RPMI7951 (cell line): ENCODE results near the gene KIF12. TPM values are rescaled to one million over a fixed set of nuclear protein-coding genes. Genes with fewer than 3 reads are reported as not detected.
"Not testable (repeated sequence)": the region's sequence is repeated elsewhere in the genome, so short reads cannot be mapped to it uniquely, and the experiment has no call there.

Experiments used
- DNase-seq: peaks from one replicate; pipeline ENCODE4 v3.0.0-alpha.2; 2012; ENCODE audit warnings: low read depth
- total RNA-seq: library from RNA; depleted of rRNA; stranded (reverse); fragments of >200 nt; shearing (Covaris generic); gene quantifications from 2 replicates; pipeline ENCODE4 v1.2.3, GENCODE V29; 2014; rRNA removed

KIF12 gene
- total RNA-seq, 1 experiment from 2014 or later: 0.36 TPM

DNA sequence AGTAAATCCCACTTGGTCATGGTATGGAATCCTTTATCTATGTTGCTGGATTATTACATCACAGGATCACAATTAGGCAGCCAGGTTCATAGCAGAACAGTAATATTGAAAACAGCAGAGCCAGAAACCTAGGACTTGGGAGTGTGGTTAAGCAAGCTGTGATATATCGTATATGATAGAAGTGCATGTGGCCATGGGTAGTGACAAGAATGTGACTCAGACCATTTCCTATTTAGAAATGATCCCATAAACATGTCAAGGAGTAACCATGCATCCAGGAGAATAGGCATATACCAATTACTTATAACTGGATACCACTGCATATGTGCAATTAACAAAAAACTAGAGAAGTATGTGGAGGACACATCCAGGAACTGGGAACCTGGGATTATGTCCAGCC is 52.2 kb downstream of the KIF12 start:
- DNase-seq: no peak

DNA sequence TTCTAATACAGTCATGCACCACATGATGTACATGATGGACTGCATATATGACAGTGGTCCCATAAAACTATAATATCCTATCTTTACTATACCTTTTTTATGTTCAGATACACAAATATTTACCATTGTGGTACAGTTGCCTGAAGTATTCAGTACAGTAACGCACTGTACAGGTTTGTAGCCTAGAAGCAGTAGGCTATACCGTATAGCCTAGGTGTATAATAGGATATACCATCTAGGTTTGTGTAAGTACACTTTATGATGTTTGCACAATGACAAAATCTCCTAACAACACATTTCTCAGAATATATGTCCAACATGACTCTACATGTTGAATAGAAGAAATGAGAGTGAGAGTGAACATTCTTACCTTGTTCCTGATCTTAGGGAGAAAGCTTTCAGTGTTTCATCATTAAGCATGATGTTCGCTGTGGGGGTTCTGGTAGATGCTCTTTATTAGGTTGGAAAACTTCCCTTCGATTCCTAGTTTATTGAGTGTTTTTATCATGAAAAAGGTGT is 52.8 kb downstream of the KIF12 start:
- no peak for DNase-seq

DNA sequence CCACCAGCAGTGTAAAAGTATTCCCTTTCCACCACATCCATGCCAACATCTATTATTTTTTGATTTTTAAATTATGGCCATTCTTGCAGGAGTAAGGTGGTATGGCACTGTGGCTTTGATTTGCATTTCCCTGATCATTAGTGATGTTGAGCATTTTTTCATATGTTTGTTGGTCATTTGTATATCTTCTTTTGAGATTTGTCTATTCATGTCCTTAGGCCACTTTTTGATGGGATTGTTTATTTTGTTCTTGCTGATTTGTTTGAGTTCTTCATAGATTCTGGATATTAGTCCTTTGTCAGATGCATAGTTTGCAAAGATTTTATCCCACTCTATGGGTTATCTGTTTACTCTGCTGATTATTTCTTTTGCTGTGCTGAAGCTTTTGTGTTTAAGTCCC is 55.4 kb downstream of the KIF12 start:
- not testable (repeated sequence) for DNase-seq

Other genes with a start within 250 kb of the KIF12 start
- gene ZNF618, start 223.0 kb downstream of the KIF12 start, total RNA-seq: 2.7 and 2.9 TPM in 2 replicates
- gene AMBP, start 21.0 kb downstream of the KIF12 start, total RNA-seq: 0.48 and 4.6 TPM in 2 replicates
- gene COL27A1, start 56.2 kb upstream of the KIF12 start, total RNA-seq: 2.8 and 4.7 TPM in 2 replicates
- not detected in 2 replicates for gene ORM1, start 223.8 kb upstream of the KIF12 start, total RNA-seq
- gene ORM2, start 230.6 kb upstream of the KIF12 start, total RNA-seq: not detected in 2 replicates